ENCODE measurements around the gene OR1C1.
"Not testable (repeated sequence)": the region's sequence is repeated elsewhere in the genome, so short reads cannot be mapped to it uniquely, and the experiment has no call there.

OR1C1 gene

GRCh38 chr1:247760456-247760855, at the start of gene OR1C1:
TSS of gene OR1C1 (minus strand) at chr1:247760556. CDS start at chr1:247758406, 2,150 bp downstream.
- no peak for TF ChIP-seq CTCF (IDR thresholded peaks at IDR 0.05; ENCODE audit: low read depth, low read length)
- DNase-seq (ENCODE audit: low read depth in 2 of 2) = no peak
- H3K4me3 ChIP-seq (replicated peaks in 1 of 2; ENCODE audit: low read depth in 2 of 2, low read length in 2 of 2) = no peak within 1 kb of the TSS

GRCh38 chr1:247797518-247797917, 37.2 kb upstream of the OR1C1 start:
- no peak for TF ChIP-seq CTCF (IDR thresholded peaks at IDR 0.05; ENCODE audit: low read depth, low read length)
- H3K4me3 ChIP-seq (replicated peaks in 1 of 2; ENCODE audit: low read depth in 2 of 2, low read length in 2 of 2) = no peak overlapping the region
- no peak for DNase-seq (ENCODE audit: low read depth in 2 of 2)

GRCh38 chr1:247769603-247770002, 9.2 kb upstream of the OR1C1 start:
- no peak for TF ChIP-seq CTCF (IDR thresholded peaks at IDR 0.05; ENCODE audit: low read depth, low read length)

GRCh38 chr1:247754311-247754710, 6.0 kb downstream of the OR1C1 start:
- peak in 1 of 2 donors; percentile 58 for DNase-seq (ENCODE audit: low read depth in 2 of 2)

More at GRCh38 chr1:247769603-247770002, 9.2 kb upstream of the OR1C1 start:
- DNase-seq (ENCODE audit: low read depth in 2 of 2) = no peak
- H3K4me3 ChIP-seq (replicated peaks in 1 of 2; ENCODE audit: low read depth in 2 of 2, low read length in 2 of 2) = no peak overlapping the region

GRCh38 chr1:247749870-247750269, 10.5 kb downstream of the OR1C1 start:
- H3K4me3 ChIP-seq (replicated peaks in 1 of 2; ENCODE audit: low read depth in 2 of 2, low read length in 2 of 2) = no peak overlapping the region
- no peak for DNase-seq (ENCODE audit: low read depth in 2 of 2)
- TF ChIP-seq CTCF (IDR thresholded peaks at IDR 0.05; ENCODE audit: low read depth, low read length) = no peak

More at GRCh38 chr1:247754311-247754710, 6.0 kb downstream of the OR1C1 start:
- not testable (repeated sequence) for H3K4me3 ChIP-seq (replicated peaks in 1 of 2; ENCODE audit: low read depth in 2 of 2, low read length in 2 of 2)

- no peak for TF ChIP-seq CTCF (IDR thresholded peaks at IDR 0.05; ENCODE audit: low read depth, low read length)
- no peak within 1 kb of the TSS for H3K4me3 ChIP-seq (replicated peaks in 1 of 2; ENCODE audit: low read depth in 2 of 2, low read length in 2 of 2)
- no peak for DNase-seq (ENCODE audit: low read depth in 2 of 2)
Measured at GRCh38 chr1:247748041-247748440, 12.3 kb downstream of the OR1C1 start, which contains the start of gene OR14A2. TSS of gene OR14A2 (minus strand) at chr1:247748141.

- peak in 1 of 2 donors; percentile 87 for DNase-seq (ENCODE audit: low read depth in 2 of 2)
- no peak for TF ChIP-seq CTCF (IDR thresholded peaks at IDR 0.05; ENCODE audit: low read depth, low read length)
Measured at GRCh38 chr1:247747616-247748015, 12.7 kb downstream of the OR1C1 start.

More at GRCh38 chr1:247747616-247748015, 12.7 kb downstream of the OR1C1 start:
- H3K4me3 ChIP-seq (replicated peaks in 1 of 2; ENCODE audit: low read depth in 2 of 2, low read length in 2 of 2) = no peak overlapping the region
